ENCODE data around the gene CFAP221. TPM values are rescaled to one million over a fixed set of nuclear protein-coding genes. Genes with fewer than 3 reads are reported as not detected.

CFAP221 gene
- total and polyA plus RNA-seq, 7 experiments from 2014 or later, result not detected

GRCh38 chr2:119691651-119692245 is 147.5 kb downstream of the CFAP221 start:
- Mint-ChIP-seq H3K4me3 (no peak overlapping the region), H3K27ac (peak overlapping the region in 4 of 9 donors; percentile 42 to 83 (median 64)), H3K4me1 (peaks cover 8 to 35% (median 32%) of the 10 kb centered on the region in 7 donors), H3K36me3 (peaks cover 5 to 25% (median 16%) of the 10 kb centered on the region in 5 donors), H3K9me3 (no peaks in the 10 kb centered on the region), H3K27me3 (no peaks in the 10 kb centered on the region)
- no peak overlapping the region for H3K4me3 ChIP-seq (ENCODE audit: low read length)
- CTCF ChIA-PET, result interaction anchor here (1.1 to 1.2 kb wide), 2 partner anchors 11 to 485 kb away, joined by 3 to 4 read pairs; no protein-coding TSS in a partner anchor
- no peaks in the 10 kb centered on the region for H3K9me3 ChIP-seq (ENCODE audit: control insufficient read depth in 2 of 3, low read length in 3 of 3)
- no peak overlapping the region for H3K27ac ChIP-seq (ENCODE audit: low read depth, low read length)
- ATAC-seq (no peak), DNase-seq (no peak)
- H3K4me1 ChIP-seq (ENCODE audit: control insufficient read depth in 2 of 2, insufficient read depth in 2 of 2, low read length in 2 of 2), result peaks cover 0 to 29% of the 10 kb centered on the region in 2 donors
- H3K36me3 ChIP-seq (ENCODE audit: control insufficient read depth in 2 of 3, insufficient read depth in 3 of 3, low read length in 3 of 3), result peaks cover 0 to 25% (median 5%) of the 10 kb centered on the region in 3 experiments
- H3K27me3 ChIP-seq (ENCODE audit: control insufficient read depth in 2 of 2, insufficient read depth in 2 of 2, low read length in 2 of 2), result no peaks in the 10 kb centered on the region
- POLR2A ChIA-PET, result interaction anchor here (2.7 kb wide), 1 partner anchor 13 kb away, joined by 17 read pairs; the partner anchor contains the start of gene TMEM177
- intact Hi-C loops (cut with micrococcal nuclease), result no loop called here

- Mint-ChIP-seq H3K27me3 (no peaks in the 10 kb centered on the region), H3K4me1 (peaks cover 8 to 40% (median 38%) of the 10 kb centered on the region in 7 donors), H3K27ac (peak overlapping the region in 4 of 9 donors; percentile 25 to 83 (median 64)), H3K9me3 (no peaks in the 10 kb centered on the region), H3K36me3 (peaks cover 3 to 20% (median 11%) of the 10 kb centered on the region in 5 donors), H3K4me3 (no peak overlapping the region)
- Histone ChIP-seq H3K4me3 (ENCODE audit: low read length) (no peak overlapping the region), H3K4me1 (ENCODE audit: control insufficient read depth in 2 of 2, insufficient read depth in 2 of 2, low read length in 2 of 2) (peaks cover 0 to 34% of the 10 kb centered on the region in 2 donors), H3K36me3 (ENCODE audit: control insufficient read depth in 2 of 3, insufficient read depth in 3 of 3, low read length in 3 of 3) (peaks cover 0 to 19% (median 0%) of the 10 kb centered on the region in 3 experiments), H3K9me3 (ENCODE audit: control insufficient read depth in 2 of 3, low read length in 3 of 3) (no peaks in the 10 kb centered on the region), H3K27ac (ENCODE audit: low read depth, low read length) (no peak overlapping the region), H3K27me3 (ENCODE audit: control insufficient read depth in 2 of 2, insufficient read depth in 2 of 2, low read length in 2 of 2) (no peaks in the 10 kb centered on the region)
- POLR2A ChIA-PET, result interaction anchor here (2.7 kb wide), 1 partner anchor 14 kb away, joined by 17 read pairs; the partner anchor contains the start of gene TMEM177
- intact Hi-C loops (cut with micrococcal nuclease), result no loop called here
- no peak for DNase-seq
- ATAC-seq, result no peak
- CTCF ChIA-PET, result interaction anchor here (1.0 to 1.1 kb wide), 2 partner anchors 10 to 11 kb away, joined by 3 to 4 read pairs; no protein-coding TSS in a partner anchor
Observed at GRCh38 chr2:119692310-119692709, 148.1 kb downstream of the CFAP221 start.

- no peak overlapping the region for H3K4me3 ChIP-seq (ENCODE audit: low read length)
- H3K9me3 ChIP-seq (ENCODE audit: control insufficient read depth in 2 of 3, low read length in 3 of 3), result no peaks in the 10 kb centered on the region
- no peak overlapping the region for H3K27ac ChIP-seq (ENCODE audit: low read depth, low read length)
- Mint-ChIP-seq H3K4me3 (no peak overlapping the region), H3K36me3 (peaks cover 3 to 15% (median 7%) of the 10 kb centered on the region in 5 donors), H3K27me3 (no peaks in the 10 kb centered on the region), H3K9me3 (no peaks in the 10 kb centered on the region), H3K27ac (peak overlapping the region in 3 of 9 donors; percentile 12 to 52 (median 25)), H3K4me1 (peaks cover 13 to 47% (median 44%) of the 10 kb centered on the region in 7 donors)
- DNase-seq, result no peak
- CTCF ChIA-PET, result interaction anchor here (0.9 to 1.1 kb wide), 3 partner anchors 9 to 14 kb away, joined by 3 to 4 read pairs (median 3); partner anchors contain the start of gene TMEM177
- POLR2A ChIA-PET, result interaction anchor here (0.5 to 2.7 kb wide), 2 partner anchors 14 to 56 kb away, joined by 3 to 17 read pairs; partner anchors contain the start of gene TMEM177
- H3K36me3 ChIP-seq (ENCODE audit: control insufficient read depth in 2 of 3, insufficient read depth in 3 of 3, low read length in 3 of 3), result peaks cover 0 to 15% (median 0%) of the 10 kb centered on the region in 3 experiments
- H3K27me3 ChIP-seq (ENCODE audit: control insufficient read depth in 2 of 2, insufficient read depth in 2 of 2, low read length in 2 of 2), result no peaks in the 10 kb centered on the region
- intact Hi-C loops (cut with micrococcal nuclease), result no loop called here
- peaks cover 0 to 41% of the 10 kb centered on the region in 2 donors for H3K4me1 ChIP-seq (ENCODE audit: control insufficient read depth in 2 of 2, insufficient read depth in 2 of 2, low read length in 2 of 2)
- no peak for ATAC-seq
Observed at GRCh38 chr2:119692954-119693353, 148.7 kb downstream of the CFAP221 start.

GRCh38 chr2:119693567-119693966 is 149.3 kb downstream of the CFAP221 start:
- H3K27ac Mint-ChIP-seq, result peak overlapping the region in 7 of 9 donors; percentile 5 to 92 (median 87)
- ChIA-PET POLR2A (no interaction called here), CTCF (interaction anchor here (0.9 kb wide), 1 partner anchor 15 kb away, joined by 3 read pairs; the partner anchor contains the start of gene TMEM177)
- H3K27me3 Mint-ChIP-seq, result no peaks in the 10 kb centered on the region
- intact Hi-C loops (cut with micrococcal nuclease), result no loop called here
- DNase-seq, result no peak
- peak overlapping the region in 1 of 10 donors; percentile 74 for H3K4me3 Mint-ChIP-seq
- peaks cover 3 to 15% (median 5%) of the 10 kb centered on the region in 5 donors for H3K36me3 Mint-ChIP-seq
- Histone ChIP-seq H3K27ac (ENCODE audit: low read depth, low read length) (no peak overlapping the region), H3K4me1 (ENCODE audit: control insufficient read depth in 2 of 2, insufficient read depth in 2 of 2, low read length in 2 of 2) (peaks cover 0 to 47% of the 10 kb centered on the region in 2 donors), H3K4me3 (ENCODE audit: low read length) (no peak overlapping the region), H3K27me3 (ENCODE audit: control insufficient read depth in 2 of 2, insufficient read depth in 2 of 2, low read length in 2 of 2) (no peaks in the 10 kb centered on the region), H3K36me3 (ENCODE audit: control insufficient read depth in 2 of 3, insufficient read depth in 3 of 3, low read length in 3 of 3) (peaks cover 0 to 10% (median 0%) of the 10 kb centered on the region in 3 experiments), H3K9me3 (ENCODE audit: control insufficient read depth in 2 of 3, low read length in 3 of 3) (no peaks in the 10 kb centered on the region)
- no peak for ATAC-seq
- no peaks in the 10 kb centered on the region for H3K9me3 Mint-ChIP-seq
- H3K4me1 Mint-ChIP-seq, result peaks cover 17 to 52% (median 49%) of the 10 kb centered on the region in 7 donors

DNA sequence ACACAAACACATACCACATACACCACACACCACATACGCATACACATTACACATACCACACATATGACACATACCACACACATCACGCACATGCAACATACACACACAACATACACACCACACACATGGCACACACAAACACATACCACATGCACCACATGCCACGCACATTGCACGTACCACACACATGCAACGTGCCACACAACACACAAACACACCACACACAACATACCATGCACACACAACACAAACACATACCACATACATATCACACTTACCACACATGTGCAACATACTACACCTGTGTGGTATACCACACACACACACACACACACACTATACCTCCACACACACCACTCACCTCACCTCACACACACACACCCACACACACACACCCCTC is 149.7 kb downstream of the CFAP221 start:
- peaks cover 17 to 55% (median 51%) of the 10 kb centered on the region in 7 donors for H3K4me1 Mint-ChIP-seq
- no peaks in the 10 kb centered on the region for H3K27me3 Mint-ChIP-seq
- POLR2A ChIA-PET, result interaction anchor here (4.9 kb wide), 1 partner anchor 15 kb away, joined by 67 read pairs; the partner anchor contains the start of gene TMEM177

DNA sequence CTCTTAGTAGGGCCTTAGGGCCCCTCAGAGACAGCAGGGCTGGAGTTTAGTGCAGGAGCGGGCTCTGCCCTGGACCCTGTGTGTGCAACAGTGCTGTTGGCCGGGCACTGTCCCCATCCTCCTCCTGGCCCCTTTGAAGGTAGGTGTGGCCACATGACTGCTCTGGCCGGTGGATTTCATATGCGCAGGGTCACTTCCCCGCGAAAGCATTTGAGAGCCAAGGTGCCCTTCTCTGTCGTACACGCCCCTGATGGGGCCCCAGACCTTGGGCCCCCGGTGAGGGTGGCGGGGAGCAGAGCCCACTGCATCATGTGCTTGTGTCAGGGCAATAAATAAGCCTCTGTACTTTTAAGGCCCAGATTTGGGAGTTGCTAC is 150.2 kb downstream of the CFAP221 start:
- peaks cover 0 to 50% of the 10 kb centered on the region in 2 donors for H3K4me1 ChIP-seq (ENCODE audit: control insufficient read depth in 2 of 2, insufficient read depth in 2 of 2, low read length in 2 of 2)
- peak overlapping the region; percentile 53 for H3K4me3 ChIP-seq (ENCODE audit: low read length)
- no peaks in the 10 kb centered on the region for H3K27me3 Mint-ChIP-seq
- DNase-seq (no peak), ATAC-seq (no peak)
- CTCF ChIA-PET, result interaction anchor here (0.5 to 1.2 kb wide), 3 partner anchors 16 to 40 kb away, joined by 3 to 11 read pairs (median 3); partner anchors contain the start of gene TMEM177
- H3K36me3 ChIP-seq (ENCODE audit: control insufficient read depth in 2 of 3, insufficient read depth in 3 of 3, low read length in 3 of 3), result peaks cover 0 to under 1% (median 0%) of the 10 kb centered on the region in 3 experiments
- H3K27me3 ChIP-seq (ENCODE audit: control insufficient read depth in 2 of 2, insufficient read depth in 2 of 2, low read length in 2 of 2), result no peaks in the 10 kb centered on the region
- H3K4me3 Mint-ChIP-seq, result peak overlapping the region in 9 of 10 donors; percentile 74 to 91 (median 89)
- no peaks in the 10 kb centered on the region for H3K9me3 Mint-ChIP-seq
- peaks cover 17 to 59% (median 55%) of the 10 kb centered on the region in 7 donors for H3K4me1 Mint-ChIP-seq
- intact Hi-C loops (cut with micrococcal nuclease), result loop anchor here (2.0 kb wide), 2 partner anchors 16 to 482 kb away; partner anchors contain the start of gene TMEM177 (in 1 of the 2)
- no peaks in the 10 kb centered on the region for H3K9me3 ChIP-seq (ENCODE audit: control insufficient read depth in 2 of 3, low read length in 3 of 3)
- H3K27ac Mint-ChIP-seq, result peak overlapping the region in 8 of 9 donors; percentile 83 to 97 (median 92)
- H3K27ac ChIP-seq (ENCODE audit: low read depth, low read length), result peak overlapping the region; percentile 56
- H3K36me3 Mint-ChIP-seq, result peaks cover 0 to 8% (median 0%) of the 10 kb centered on the region in 5 donors
- POLR2A ChIA-PET, result interaction anchor here (0.7 to 4.9 kb wide), 7 partner anchors 12 to 1836 kb away, joined by 3 to 67 read pairs (median 7); partner anchors contain the start of genes RNU4ATAC and TMEM177

More for the DNA sequence above, 149.7 kb downstream of the CFAP221 start:
- Histone ChIP-seq H3K4me1 (ENCODE audit: control insufficient read depth in 2 of 2, insufficient read depth in 2 of 2, low read length in 2 of 2) (peaks cover 0 to 50% of the 10 kb centered on the region in 2 donors), H3K36me3 (ENCODE audit: control insufficient read depth in 2 of 3, insufficient read depth in 3 of 3, low read length in 3 of 3) (peaks cover 0 to 6% (median 0%) of the 10 kb centered on the region in 3 experiments), H3K4me3 (ENCODE audit: low read length) (no peak overlapping the region), H3K27ac (ENCODE audit: low read depth, low read length) (no peak overlapping the region), H3K27me3 (ENCODE audit: control insufficient read depth in 2 of 2, insufficient read depth in 2 of 2, low read length in 2 of 2) (no peaks in the 10 kb centered on the region), H3K9me3 (ENCODE audit: control insufficient read depth in 2 of 3, low read length in 3 of 3) (no peaks in the 10 kb centered on the region)
- CTCF ChIA-PET, result interaction anchor here (0.9 kb wide), 1 partner anchor 15 kb away, joined by 3 read pairs; the partner anchor contains the start of gene TMEM177
- Mint-ChIP-seq H3K27ac (peak overlapping the region in 7 of 9 donors; percentile 5 to 92 (median 87)), H3K9me3 (no peaks in the 10 kb centered on the region), H3K4me3 (peak overlapping the region in 3 of 10 donors; percentile 1 to 74 (median 9)), H3K36me3 (peaks cover 3 to 11% (median 4%) of the 10 kb centered on the region in 5 donors)
- no peak for ATAC-seq
- intact Hi-C loops (cut with micrococcal nuclease), result loop anchor here (2.0 kb wide), 2 partner anchors 15 to 483 kb away; partner anchors contain the start of gene TMEM177 (in 1 of the 2)
- DNase-seq, result no peak
